ENCODE results near the gene C1orf87.
"Not testable (repeated sequence)": the region's sequence is repeated elsewhere in the genome, so short reads cannot be mapped to it uniquely, and the experiment has no call there.

The C1orf87 gene

DNA sequence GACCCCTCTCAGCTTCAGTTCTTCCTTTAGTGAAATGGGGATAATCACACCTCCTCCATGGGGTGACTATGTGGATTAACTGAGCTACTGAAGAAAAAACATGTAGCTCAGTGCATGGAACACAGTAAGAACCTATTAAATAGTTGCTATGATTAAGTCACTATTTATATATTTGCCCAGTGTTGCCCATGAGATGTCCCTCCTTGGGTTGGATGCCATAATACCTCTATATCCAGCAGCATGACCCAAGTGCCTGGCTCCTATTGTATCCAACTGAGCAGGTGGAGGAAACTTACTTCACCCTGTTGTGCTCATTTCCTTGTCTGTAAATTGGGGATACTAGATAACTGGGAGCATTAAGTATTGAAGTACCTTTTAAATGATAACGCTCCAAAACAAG is 99.9 kb downstream of the C1orf87 start:
- no CpG with 5 or more reads among the region's 1 CpG for WGBS (ENCODE audit: insufficient coverage)
- Histone ChIP-seq H3K9me3 (ENCODE audit: control extremely low read depth in 1 of 5, control insufficient read depth in 4 of 5, insufficient read depth in 2 of 5, low read depth in 1 of 5, low read length in 4 of 5) (no peaks in the 10 kb centered on the region), H3K27ac (ENCODE audit: insufficient read depth in 1 of 2, low read depth in 1 of 2, low read length in 2 of 2, poor library complexity in 1 of 2, severe bottlenecking in 2 of 2) (no peak overlapping the region), H3K27me3 (replicated peaks in 2 of 5; ENCODE audit: control insufficient read depth in 4 of 5, insufficient read depth in 5 of 5, low read length in 4 of 5) (peaks cover 0 to 4% (median 0%) of the 10 kb centered on the region in 5 experiments), H3K36me3 (ENCODE audit: control insufficient read depth in 4 of 4, insufficient read depth in 4 of 4, low read length in 3 of 4) (no peaks in the 10 kb centered on the region), H3K4me3 (ENCODE audit: control insufficient read depth in 1 of 7, extremely low read depth in 1 of 7, insufficient read depth in 4 of 7, low read depth in 2 of 7, low read length in 6 of 7) (no peak overlapping the region), H3K4me1 (ENCODE audit: control extremely low read depth in 1 of 4, control insufficient read depth in 4 of 4, insufficient read depth in 4 of 4, low read length in 3 of 4) (peaks cover 0 to 10% (median 4%) of the 10 kb centered on the region in 4 experiments)
- POLR2A ChIA-PET: interaction anchor here (0.6 kb wide), 1 partner anchor 54 kb away, joined by 3 read pairs; no protein-coding TSS in a partner anchor
- CTCF ChIA-PET: interaction anchor here (1.4 to 3.1 kb wide), 2 partner anchors 8 to 10 kb away, joined by 4 to 20 read pairs; no protein-coding TSS in a partner anchor
- no peak for DNase-seq

DNA sequence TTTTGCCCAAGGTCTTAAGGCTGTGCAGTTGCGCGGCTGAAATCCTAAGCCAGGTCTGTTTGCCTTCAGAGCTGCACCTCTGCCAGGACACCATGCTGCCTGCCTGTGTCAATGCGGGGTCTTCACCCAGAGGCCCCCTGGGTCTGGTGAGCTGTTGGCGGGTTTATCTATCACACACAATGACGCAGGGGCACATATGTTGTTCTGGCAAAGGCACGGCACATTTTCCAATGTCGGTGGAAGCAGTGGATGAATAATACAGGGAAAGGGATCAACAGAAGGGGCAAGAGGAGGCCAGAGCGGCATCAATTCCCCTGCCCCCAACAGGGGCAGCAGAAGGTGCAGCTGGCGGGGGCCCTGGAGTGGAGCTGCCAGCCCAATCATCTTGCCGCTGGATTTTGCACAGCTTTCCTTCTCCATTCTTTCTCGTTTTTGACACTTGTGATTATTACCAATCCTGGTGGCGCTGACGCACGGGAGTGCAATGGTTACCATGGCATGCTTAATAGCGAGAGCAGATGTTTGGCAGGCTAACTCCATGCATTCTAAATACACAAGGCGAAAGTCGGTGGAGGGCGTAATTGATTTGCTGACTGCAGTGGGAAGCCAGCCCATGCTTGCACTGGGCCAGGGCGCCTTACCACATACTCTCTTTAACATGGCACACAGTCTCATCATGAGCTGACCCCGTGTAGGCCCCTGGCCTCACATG is 101.2 kb downstream of the C1orf87 start:
- Histone ChIP-seq H3K9me3 (ENCODE audit: control extremely low read depth in 1 of 5, control insufficient read depth in 4 of 5, insufficient read depth in 2 of 5, low read depth in 1 of 5, low read length in 4 of 5) (no peaks in the 10 kb centered on the region), H3K27me3 (replicated peaks in 2 of 5; ENCODE audit: control insufficient read depth in 4 of 5, insufficient read depth in 5 of 5, low read length in 4 of 5) (peaks cover 0 to 4% (median 0%) of the 10 kb centered on the region in 5 experiments), H3K36me3 (ENCODE audit: control insufficient read depth in 4 of 4, insufficient read depth in 4 of 4, low read length in 3 of 4) (no peaks in the 10 kb centered on the region), H3K27ac (ENCODE audit: insufficient read depth in 1 of 2, low read depth in 1 of 2, low read length in 2 of 2, poor library complexity in 1 of 2, severe bottlenecking in 2 of 2) (no peak overlapping the region), H3K4me3 (ENCODE audit: control insufficient read depth in 1 of 7, extremely low read depth in 1 of 7, insufficient read depth in 4 of 7, low read depth in 2 of 7, low read length in 6 of 7) (no peak overlapping the region), H3K4me1 (ENCODE audit: control extremely low read depth in 1 of 4, control insufficient read depth in 4 of 4, insufficient read depth in 4 of 4, low read length in 3 of 4) (peaks cover 0 to 12% (median 5%) of the 10 kb centered on the region in 4 experiments)
- CTCF ChIA-PET: interaction anchor here (0.9 to 3.1 kb wide), 6 partner anchors 8 to 1880 kb away, joined by 3 to 20 read pairs (median 4); no protein-coding TSS in a partner anchor
- 97% methylated on average over 20 of the region's 20 CpGs for WGBS (ENCODE audit: insufficient coverage)
- POLR2A ChIA-PET: interaction anchor here (0.6 kb wide), 1 partner anchor 10 kb away, joined by 3 read pairs; no protein-coding TSS in a partner anchor
- no peak for DNase-seq

DNA sequence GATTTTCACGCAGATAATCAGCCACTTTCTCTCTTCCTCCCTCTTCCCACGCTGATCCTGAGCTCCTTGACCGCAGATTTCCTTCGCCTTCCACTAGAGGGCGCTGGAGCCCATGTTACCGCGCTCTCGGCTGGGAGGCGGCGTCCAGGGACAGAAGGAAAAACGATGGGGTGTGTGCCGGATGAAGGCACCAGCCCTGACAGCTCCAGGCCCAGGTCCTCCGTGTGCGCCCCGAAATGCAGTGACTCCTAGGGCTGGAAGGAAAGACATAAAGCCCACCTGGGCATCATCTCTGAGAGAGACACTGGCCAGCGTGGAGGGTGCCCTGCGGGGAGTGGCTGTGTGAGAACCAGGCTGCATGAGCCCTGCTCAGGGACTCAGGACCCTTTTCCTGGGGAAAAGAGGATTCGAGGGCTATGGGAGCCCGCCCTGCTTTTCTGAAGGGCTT is 102.1 kb downstream of the C1orf87 start:
- H3K4me1 ChIP-seq (ENCODE audit: control extremely low read depth in 1 of 4, control insufficient read depth in 4 of 4, insufficient read depth in 4 of 4, low read length in 3 of 4): peaks cover 0 to 11% (median 5%) of the 10 kb centered on the region in 4 experiments
- WGBS (ENCODE audit: insufficient coverage): 13% methylated on average over 12 of the region's 19 CpGs
- peak overlapping the region in 2 of 7 experiments; percentile 14 to 66 for H3K4me3 ChIP-seq (ENCODE audit: control insufficient read depth in 1 of 7, extremely low read depth in 1 of 7, insufficient read depth in 4 of 7, low read depth in 2 of 7, low read length in 6 of 7)
- no peaks in the 10 kb centered on the region for H3K36me3 ChIP-seq (ENCODE audit: control insufficient read depth in 4 of 4, insufficient read depth in 4 of 4, low read length in 3 of 4)
- H3K27me3 ChIP-seq (replicated peaks in 2 of 5; ENCODE audit: control insufficient read depth in 4 of 5, insufficient read depth in 5 of 5, low read length in 4 of 5): peaks cover 0 to 2% (median 0%) of the 10 kb centered on the region in 5 experiments
- DNase-seq: peak; percentile 39 to 51 (median 48)
- H3K27ac ChIP-seq (ENCODE audit: insufficient read depth in 1 of 2, low read depth in 1 of 2, low read length in 2 of 2, poor library complexity in 1 of 2, severe bottlenecking in 2 of 2): no peak overlapping the region
- H3K9me3 ChIP-seq (ENCODE audit: control extremely low read depth in 1 of 5, control insufficient read depth in 4 of 5, insufficient read depth in 2 of 5, low read depth in 1 of 5, low read length in 4 of 5): no peaks in the 10 kb centered on the region
- CTCF ChIA-PET: interaction anchor here (0.8 to 3.1 kb wide), 11 partner anchors 9 to 1881 kb away, joined by 3 to 20 read pairs (median 4); no protein-coding TSS in a partner anchor
- POLR2A ChIA-PET: interaction anchor here (0.6 kb wide), 1 partner anchor 11 kb away, joined by 3 read pairs; no protein-coding TSS in a partner anchor

DNA sequence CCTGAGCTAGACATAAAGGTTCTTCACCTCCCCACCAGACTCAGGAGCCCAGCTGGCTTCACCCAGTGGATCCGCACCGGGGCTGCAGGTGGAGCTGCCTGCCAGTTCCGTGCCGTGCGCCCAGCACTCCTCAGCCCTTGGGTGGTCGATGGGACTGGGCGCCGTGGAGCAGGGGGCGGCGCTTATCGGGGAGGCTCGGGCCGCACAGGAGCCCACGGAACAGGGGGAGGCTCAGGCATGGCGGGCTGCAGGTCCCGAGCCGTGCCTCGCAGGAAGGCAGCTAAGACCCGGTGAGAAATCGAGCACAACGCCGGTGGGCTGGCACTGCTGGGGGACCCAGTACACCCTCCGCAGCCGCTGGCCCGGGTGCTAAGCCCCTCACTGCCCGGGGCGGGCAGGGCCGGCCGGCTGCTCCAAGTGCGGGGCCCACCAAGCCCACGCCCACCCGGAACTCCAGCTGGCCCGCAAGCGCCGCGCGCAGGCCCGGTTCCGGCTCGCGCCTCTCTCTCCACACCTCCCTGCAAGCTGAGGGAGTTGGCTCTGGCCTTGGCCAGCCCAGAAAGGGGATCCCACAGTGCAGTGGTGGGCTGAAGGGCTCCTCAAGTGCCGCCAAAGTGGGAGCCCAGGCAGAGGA is 103.9 kb downstream of the C1orf87 start:
- H3K27me3 ChIP-seq (replicated peaks in 2 of 5; ENCODE audit: control insufficient read depth in 4 of 5, insufficient read depth in 5 of 5, low read length in 4 of 5); H3K36me3 ChIP-seq (ENCODE audit: control insufficient read depth in 4 of 4, insufficient read depth in 4 of 4, low read length in 3 of 4); H3K4me3 ChIP-seq (ENCODE audit: control insufficient read depth in 1 of 7, extremely low read depth in 1 of 7, insufficient read depth in 4 of 7, low read depth in 2 of 7, low read length in 6 of 7); H3K9me3 ChIP-seq (ENCODE audit: control extremely low read depth in 1 of 5, control insufficient read depth in 4 of 5, insufficient read depth in 2 of 5, low read depth in 1 of 5, low read length in 4 of 5); DNase-seq; POLR2A ChIA-PET; H3K27ac ChIP-seq (ENCODE audit: insufficient read depth in 1 of 2, low read depth in 1 of 2, low read length in 2 of 2, poor library complexity in 1 of 2, severe bottlenecking in 2 of 2): not testable (repeated sequence)
- 98% methylated on average over 29 of the region's 42 CpGs for WGBS (ENCODE audit: insufficient coverage)
- CTCF ChIA-PET: interaction anchor here (1.0 kb wide), 1 partner anchor 28 kb away, joined by 4 read pairs; no protein-coding TSS in a partner anchor
- H3K4me1 ChIP-seq (ENCODE audit: control extremely low read depth in 1 of 4, control insufficient read depth in 4 of 4, insufficient read depth in 4 of 4, low read length in 3 of 4): peaks cover 0 to 11% (median 5%) of the 10 kb centered on the region in 4 experiments

DNA sequence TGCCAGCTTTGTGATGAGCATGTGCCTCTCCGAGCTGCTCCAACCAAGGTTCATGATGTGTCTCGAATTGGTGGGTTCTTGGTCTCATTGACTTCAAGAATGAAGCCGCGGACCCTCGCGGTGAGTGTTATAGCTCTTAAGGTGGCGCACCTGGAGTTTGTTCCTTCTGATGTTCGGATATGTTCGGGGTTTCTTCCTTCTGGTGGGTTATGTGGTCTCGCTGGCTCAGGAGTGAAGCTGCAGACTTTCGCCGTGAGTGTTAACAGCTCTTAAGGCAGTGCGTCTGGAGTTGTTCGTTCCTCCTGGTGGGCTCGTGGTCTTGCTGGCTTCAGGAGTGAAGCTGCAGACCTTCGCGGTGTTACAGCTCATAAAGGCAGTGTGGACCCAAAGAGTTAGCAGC is 104.8 kb downstream of the C1orf87 start:
- DNase-seq; H3K36me3 ChIP-seq (ENCODE audit: control insufficient read depth in 4 of 4, insufficient read depth in 4 of 4, low read length in 3 of 4); POLR2A ChIA-PET; H3K27me3 ChIP-seq (replicated peaks in 2 of 5; ENCODE audit: control insufficient read depth in 4 of 5, insufficient read depth in 5 of 5, low read length in 4 of 5); H3K9me3 ChIP-seq (ENCODE audit: control extremely low read depth in 1 of 5, control insufficient read depth in 4 of 5, insufficient read depth in 2 of 5, low read depth in 1 of 5, low read length in 4 of 5); H3K4me3 ChIP-seq (ENCODE audit: control insufficient read depth in 1 of 7, extremely low read depth in 1 of 7, insufficient read depth in 4 of 7, low read depth in 2 of 7, low read length in 6 of 7); H3K27ac ChIP-seq (ENCODE audit: insufficient read depth in 1 of 2, low read depth in 1 of 2, low read length in 2 of 2, poor library complexity in 1 of 2, severe bottlenecking in 2 of 2): not testable (repeated sequence)
- CTCF ChIA-PET: interaction anchor here (1.0 kb wide), 1 partner anchor 27 kb away, joined by 4 read pairs; no protein-coding TSS in a partner anchor
- peaks cover 0 to 11% (median 5%) of the 10 kb centered on the region in 4 experiments for H3K4me1 ChIP-seq (ENCODE audit: control extremely low read depth in 1 of 4, control insufficient read depth in 4 of 4, insufficient read depth in 4 of 4, low read length in 3 of 4)
- 91% methylated on average over 15 of the region's 17 CpGs for WGBS (ENCODE audit: insufficient coverage)

DNA sequence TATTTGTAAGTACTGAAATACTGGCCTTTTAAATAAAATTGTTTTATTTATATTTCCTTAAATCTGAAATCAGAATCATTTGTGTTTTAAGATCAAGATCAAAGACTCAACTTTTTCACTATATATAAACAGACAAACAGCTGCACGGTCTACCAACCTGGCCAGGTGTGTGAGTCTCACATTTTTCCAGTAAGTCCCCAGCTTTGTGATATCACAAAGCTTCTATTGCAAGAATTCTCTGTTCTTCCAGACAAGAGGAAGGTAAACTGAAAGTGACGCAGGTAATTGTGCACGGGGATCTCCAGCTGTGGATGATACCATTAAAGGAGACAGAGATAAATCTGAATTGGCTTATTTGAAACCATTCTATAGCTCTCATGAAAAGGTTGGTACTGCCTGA is 105.8 kb downstream of the C1orf87 start:
- H3K27me3 ChIP-seq (replicated peaks in 2 of 5; ENCODE audit: control insufficient read depth in 4 of 5, insufficient read depth in 5 of 5, low read length in 4 of 5): no peaks in the 10 kb centered on the region
- POLR2A ChIA-PET: no interaction called here
- DNase-seq: no peak
- no peak overlapping the region for H3K27ac ChIP-seq (ENCODE audit: insufficient read depth in 1 of 2, low read depth in 1 of 2, low read length in 2 of 2, poor library complexity in 1 of 2, severe bottlenecking in 2 of 2)
- 91% methylated on average over 1 of the region's 3 CpGs for WGBS (ENCODE audit: insufficient coverage)
- no peaks in the 10 kb centered on the region for H3K9me3 ChIP-seq (ENCODE audit: control extremely low read depth in 1 of 5, control insufficient read depth in 4 of 5, insufficient read depth in 2 of 5, low read depth in 1 of 5, low read length in 4 of 5)
- no peaks in the 10 kb centered on the region for H3K36me3 ChIP-seq (ENCODE audit: control insufficient read depth in 4 of 4, insufficient read depth in 4 of 4, low read length in 3 of 4)
- peaks cover 0 to 11% (median 5%) of the 10 kb centered on the region in 4 experiments for H3K4me1 ChIP-seq (ENCODE audit: control extremely low read depth in 1 of 4, control insufficient read depth in 4 of 4, insufficient read depth in 4 of 4, low read length in 3 of 4)
- no peak overlapping the region for H3K4me3 ChIP-seq (ENCODE audit: control insufficient read depth in 1 of 7, extremely low read depth in 1 of 7, insufficient read depth in 4 of 7, low read depth in 2 of 7, low read length in 6 of 7)
- CTCF ChIA-PET: interaction anchor here (0.6 to 2.6 kb wide), 4 partner anchors 11 to 22 kb away, joined by 3 to 7 read pairs (median 6); no protein-coding TSS in a partner anchor
